NCI-H2196 treated with DMSO at 0.1 percent for 48 hours (cell line): ENCODE data around the gene TMEM39B.
"Not testable (repeated sequence)": the region's sequence is repeated elsewhere in the genome, so short reads cannot be mapped to it uniquely, and the experiment has no call there.

Source experiments
- DNase-seq: peaks from one replicate; lab custom pipeline; 2025; ENCODE audit not compliant: unreplicated experiment; lab: John Stamatoyannopoulos, UW

The TMEM39B gene

DNA sequence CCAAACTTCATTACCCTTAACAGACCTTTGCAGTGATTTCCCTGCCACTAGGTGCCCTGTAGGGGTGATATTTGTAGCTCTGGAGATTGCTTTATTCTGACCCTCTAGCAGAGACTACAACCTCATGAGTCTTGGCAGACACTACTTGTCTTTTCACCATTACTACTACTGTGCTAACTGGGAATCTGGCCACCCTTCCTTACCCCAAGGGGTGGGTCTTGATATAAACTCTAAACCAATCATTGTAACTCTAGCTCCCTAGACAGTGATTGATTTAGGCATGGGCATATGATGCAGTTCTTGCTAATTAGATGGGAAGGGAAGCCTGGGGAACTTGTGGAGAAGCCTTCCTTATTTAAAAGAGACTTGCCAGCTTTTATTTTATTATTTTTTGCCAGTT is 39.0 kb downstream of the TMEM39B start:
- no peak for DNase-seq

- no peak for DNase-seq
These were observed 40.2 kb downstream of the TMEM39B start for GRCh38 chr1:32112806-32113375.

DNA sequence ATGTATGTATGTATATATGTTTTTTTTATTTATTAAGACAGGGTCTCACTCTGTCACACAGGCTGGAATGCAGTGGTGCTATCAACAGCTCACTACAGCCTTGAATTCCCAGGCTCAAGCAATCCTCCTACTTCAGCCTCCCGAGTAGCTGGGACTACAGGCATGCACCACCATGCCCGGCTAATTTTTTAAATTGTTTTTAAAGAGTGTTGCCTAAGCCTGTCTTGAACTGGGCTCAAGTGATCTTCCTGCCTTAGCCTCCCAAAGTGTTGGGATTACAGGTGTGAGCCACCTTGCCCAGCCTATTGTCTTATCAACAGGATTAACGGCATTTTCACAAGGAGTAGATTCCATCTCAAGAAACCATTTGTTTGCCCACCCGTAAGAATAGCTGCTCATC is 40.7 kb downstream of the TMEM39B start:
- DNase-seq: not testable (repeated sequence)

GRCh38 chr1:32114420-32114819 is 41.7 kb downstream of the TMEM39B start:
- DNase-seq: no peak

- no peak for DNase-seq
These were observed 42.8 kb downstream of the TMEM39B start for GRCh38 chr1:32115496-32115895.

DNA sequence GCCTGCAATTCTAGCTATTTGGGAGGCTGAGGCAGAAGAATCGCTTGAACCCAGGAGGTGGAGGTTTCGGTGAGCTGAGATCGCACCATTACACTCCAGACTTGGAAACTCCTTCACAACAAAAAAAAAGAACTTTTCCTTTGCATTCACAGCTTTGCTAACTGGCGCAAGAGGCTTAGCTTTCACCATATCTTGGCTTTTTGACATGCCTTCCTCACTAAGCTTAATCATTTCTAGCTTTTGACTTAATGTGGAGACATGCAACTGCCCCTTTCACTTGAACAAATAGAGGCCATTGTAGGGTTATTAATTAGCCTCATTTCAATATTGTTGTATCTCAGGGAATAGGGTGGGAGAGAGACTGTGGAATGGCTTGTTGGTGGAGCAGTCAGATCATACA is 43.8 kb downstream of the TMEM39B start:
- DNase-seq: no peak

DNA sequence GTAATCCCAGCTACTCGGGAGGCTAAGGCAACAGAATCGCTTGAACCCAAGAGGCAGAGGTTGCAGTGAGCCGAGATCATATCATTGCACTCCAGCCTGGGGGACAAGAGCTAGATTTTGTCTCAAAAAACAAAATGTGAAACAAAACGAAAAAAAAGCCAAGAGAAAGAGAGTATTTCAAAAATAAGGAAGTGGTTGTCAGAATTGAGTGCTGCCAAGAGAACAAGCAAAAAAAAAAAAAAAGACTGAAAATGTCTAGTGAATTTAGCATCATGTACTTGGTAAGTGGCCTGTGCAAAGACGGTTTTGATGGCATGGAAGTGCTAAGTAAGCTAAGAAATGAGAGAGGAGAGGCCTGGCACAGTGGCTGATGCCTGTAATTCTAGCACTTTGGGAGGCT is 49.4 kb downstream of the TMEM39B start:
- DNase-seq: no peak

GRCh38 chr1:32123361-32123760 is 50.6 kb downstream of the TMEM39B start:
- not testable (repeated sequence) for DNase-seq

DNA sequence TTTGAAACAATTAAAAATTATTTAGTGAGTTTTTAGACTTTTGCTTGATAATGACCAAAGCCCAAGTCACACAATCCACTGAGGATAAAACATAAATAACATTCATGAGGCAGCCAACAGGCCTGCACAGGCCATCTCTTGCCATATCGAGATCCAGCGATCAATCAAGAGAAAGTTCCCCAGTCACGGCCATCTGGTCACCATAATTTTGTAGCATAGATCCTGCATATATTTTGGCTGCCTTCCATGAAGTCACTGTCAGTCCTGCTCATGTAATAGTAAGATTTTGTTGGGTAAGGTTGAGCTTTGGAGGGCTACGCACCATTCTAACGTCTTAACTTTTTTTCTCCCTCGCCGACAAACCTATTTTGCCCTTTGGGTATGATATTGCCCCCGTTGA is 52.6 kb downstream of the TMEM39B start:
- DNase-seq: no peak

- no peak for DNase-seq
These were observed 54.0 kb downstream of the TMEM39B start for GRCh38 chr1:32126770-32127169.

DNA sequence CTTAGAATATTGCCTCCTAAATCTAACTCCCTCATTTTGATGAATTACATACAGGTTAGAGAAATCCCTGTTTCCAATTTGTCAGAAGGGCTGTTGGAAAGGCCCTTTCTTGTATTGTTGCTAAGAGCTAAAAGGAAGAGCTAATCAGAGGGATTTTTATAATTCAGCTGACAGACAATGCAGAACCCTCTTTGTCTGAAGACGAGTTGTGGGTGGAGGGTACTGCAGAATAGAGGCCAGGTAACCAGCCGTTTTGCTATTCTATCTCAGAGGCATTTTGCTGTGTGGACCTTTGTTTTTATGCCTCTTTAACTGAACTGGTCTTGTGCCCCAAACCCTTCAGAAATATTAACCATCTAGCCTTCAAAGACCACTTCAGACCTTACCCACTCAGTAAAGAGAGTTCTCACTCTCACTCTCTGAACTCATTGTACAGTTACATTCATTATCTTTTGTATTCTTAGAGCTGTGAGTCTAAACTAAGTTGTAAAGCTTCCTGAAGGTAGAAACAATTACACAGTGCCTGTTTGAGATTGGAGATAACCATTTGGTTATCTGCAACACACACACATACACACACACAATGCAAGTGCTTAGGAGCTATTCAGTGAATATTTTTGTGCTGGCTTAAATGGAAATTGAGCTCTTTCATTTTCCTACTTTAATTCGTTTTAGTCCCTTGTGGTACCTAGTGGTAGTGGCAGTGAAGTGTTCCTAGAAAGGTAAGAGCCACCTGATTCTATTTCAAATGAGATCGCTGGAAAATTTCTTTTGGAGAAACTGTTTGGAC is 54.9 kb downstream of the TMEM39B start:
- no peak for DNase-seq

DNA sequence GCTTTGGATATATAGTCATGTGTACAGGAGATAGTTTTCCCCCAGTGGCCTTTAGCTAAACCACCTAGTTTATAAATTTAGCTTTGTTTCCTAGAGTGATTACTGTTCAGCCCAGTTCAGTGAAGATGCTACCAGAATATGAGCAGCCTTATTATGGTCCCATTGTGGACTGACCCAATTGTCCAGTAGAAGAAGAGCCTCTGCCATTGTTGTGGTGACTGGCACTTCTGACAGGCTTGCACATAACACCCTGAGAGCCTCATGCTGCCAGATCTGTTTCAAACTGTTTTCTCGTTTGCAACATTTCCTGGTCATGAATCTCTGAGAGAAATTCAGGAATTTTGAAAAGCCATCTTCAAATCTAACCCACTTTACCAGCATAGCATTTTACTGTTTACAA is 55.7 kb downstream of the TMEM39B start:
- DNase-seq: no peak

- DNase-seq: no peak
These were observed 56.2 kb downstream of the TMEM39B start for GRCh38 chr1:32128964-32129363.

DNA sequence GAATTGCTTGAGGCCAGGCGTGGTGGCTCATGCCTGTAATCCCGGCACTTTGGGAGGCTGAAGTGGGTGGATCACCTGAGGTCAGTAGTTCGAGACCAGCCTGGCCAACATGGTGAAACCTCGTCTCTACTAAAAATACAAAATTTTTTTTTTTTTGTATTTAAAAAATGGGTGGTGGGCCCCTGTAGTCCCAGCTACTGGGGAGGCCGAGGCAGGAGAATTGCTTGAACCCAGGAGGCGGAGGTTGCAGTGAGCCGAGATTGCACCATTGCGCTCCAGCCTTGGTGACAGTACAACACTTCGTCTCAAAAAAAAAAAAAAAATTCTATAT is 61.2 kb downstream of the TMEM39B start:
- DNase-seq: not testable (repeated sequence)

- DNase-seq: no peak
These were observed 64.4 kb downstream of the TMEM39B start for GRCh38 chr1:32137111-32137510.

GRCh38 chr1:32138965-32139364 is 66.2 kb downstream of the TMEM39B start:
- DNase-seq: no peak

- DNase-seq: peak; percentile 67
These were observed 69.9 kb downstream of the TMEM39B start for GRCh38 chr1:32142446-32143301.

DNA sequence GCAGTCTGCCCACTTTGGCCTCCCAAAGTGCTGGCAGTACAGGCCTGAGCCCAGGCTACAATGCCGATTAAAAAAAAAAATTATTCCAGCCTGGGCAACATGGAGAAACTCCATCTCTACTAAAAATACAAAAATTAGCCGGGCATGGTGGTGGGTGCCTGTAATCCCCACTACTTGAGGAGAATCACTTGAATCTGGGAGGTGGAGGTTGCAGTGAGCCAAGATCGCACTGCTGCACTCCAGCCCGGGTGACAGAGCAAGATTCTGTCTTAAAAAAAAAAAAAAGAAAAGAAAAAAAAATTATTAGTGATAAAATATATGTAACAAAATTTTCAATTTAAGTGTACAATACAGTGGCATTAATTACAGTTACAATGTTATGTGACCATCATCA is 70.6 kb downstream of the TMEM39B start:
- DNase-seq: not testable (repeated sequence)

DNA sequence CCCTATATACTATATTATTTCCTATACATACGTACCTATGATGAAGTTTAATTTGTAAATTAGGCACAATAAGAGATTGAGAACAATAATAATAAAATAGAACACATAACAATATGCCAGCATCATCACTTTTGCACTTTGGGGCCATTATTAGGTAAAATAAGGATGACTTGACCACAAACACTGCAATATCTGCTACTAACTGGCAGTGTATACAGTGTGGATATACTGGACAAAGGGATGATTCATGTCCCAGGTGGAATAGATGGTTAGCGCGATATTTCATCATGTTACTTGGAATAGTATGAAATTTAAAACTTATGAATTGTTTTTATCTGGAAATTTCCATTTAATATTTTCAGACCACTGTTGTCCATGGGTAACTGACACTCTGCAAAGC is 71.3 kb downstream of the TMEM39B start:
- no peak for DNase-seq

DNA sequence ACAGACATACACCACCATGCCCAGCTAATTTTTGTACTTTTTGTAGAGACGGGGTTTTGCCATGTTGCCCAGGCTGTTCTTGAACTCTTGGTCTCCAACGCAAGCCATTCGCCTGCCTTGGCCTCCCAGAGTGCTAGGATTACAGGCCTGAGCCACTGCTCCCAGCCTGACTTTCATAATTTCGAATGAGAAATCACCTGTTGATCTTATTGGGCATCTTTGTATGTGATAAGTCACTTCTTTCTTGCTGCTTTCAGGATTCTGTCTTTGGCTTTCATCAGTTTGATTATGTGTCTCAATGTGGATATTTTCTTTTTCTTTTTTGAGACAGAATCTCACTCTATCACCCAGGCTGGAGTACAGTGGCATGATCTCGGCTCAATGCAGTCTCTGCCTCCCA is 75.1 kb downstream of the TMEM39B start:
- DNase-seq: not testable (repeated sequence)

- no peak for DNase-seq
These were observed 78.1 kb downstream of the TMEM39B start for GRCh38 chr1:32150847-32151246.

GRCh38 chr1:32151319-32151787 is 78.6 kb downstream of the TMEM39B start:
- no peak for DNase-seq
